ENCODE data around the gene SOX12. TPM values are rescaled to one million over a fixed set of nuclear protein-coding genes. Genes with fewer than 3 reads are reported as not detected.
"Not testable (repeated sequence)": the region's sequence is repeated elsewhere in the genome, so short reads cannot be mapped to it uniquely, and the experiment has no call there.

SOX12 gene
- polyA plus RNA-seq, 5 donors = 23.6 to 46.6 (median 30.8) TPM

DNA sequence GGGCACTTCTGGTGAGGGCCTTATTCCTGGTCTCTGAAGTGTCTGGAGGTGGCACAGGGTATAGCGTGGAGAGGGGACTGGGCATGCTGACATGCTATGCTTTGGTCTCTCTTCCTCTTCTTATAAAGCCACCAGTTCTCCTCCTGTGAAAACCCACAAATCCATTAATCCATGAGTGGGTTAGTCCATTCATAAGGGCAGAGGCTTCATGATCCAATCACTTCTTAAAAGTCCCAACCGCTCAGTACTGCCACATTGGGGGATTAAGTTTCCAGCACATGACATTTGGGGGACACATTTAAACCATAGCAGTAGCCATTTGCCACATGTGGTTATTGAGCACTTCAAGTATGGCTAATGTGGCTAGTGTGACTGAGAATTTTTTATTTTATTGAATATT, 51.4 kb downstream of the SOX12 start:
- no peak for DNase-seq

DNA sequence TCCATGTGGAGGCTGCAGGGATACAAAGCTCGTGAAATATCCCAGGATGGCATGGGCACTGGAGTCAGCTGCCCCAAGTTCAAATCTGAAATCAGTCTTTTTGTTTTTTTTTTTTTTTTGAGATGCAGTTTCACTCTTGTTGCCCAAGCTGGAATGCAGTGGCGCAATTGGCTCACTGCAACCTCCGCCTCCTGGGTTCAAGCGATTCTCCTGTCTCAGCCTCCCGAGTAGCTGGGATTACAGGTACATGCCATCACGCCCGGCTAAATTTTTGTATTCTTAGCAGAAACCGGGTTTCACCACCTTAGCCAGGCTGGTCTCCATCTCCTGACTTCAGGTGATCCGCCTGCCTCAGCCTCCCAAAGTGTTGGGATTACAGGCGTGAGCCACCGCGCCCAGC, 52.2 kb downstream of the SOX12 start:
- not testable (repeated sequence) for DNase-seq

DNA sequence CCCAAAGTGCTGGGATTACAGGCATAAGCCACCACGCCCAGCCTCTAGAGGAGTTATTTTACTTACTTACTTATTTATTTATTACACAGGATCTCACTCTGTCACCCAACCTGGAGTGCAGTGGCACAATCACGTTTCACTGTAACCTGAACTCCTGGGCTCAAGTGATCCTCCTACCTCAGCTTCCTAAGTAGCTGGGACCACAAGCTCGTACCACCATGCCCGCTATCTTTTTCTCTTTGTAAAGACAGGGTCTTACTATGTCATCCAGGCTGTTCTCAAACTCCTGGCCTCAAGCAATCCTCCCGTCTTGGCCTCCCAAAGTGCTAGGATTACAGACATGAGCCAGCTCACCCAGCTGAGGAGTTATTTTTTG, 53.6 kb downstream of the SOX12 start:
- DNase-seq = no peak

Other genes with a start within 250 kb of the SOX12 start
- gene DEFB125, start 237.9 kb upstream of the SOX12 start, polyA plus RNA-seq (ENCODE audit: insufficient read depth in 1 of 5, insufficient read length in 5 of 5, low replicate concordance in 1 of 5) = not detected
- gene DEFB126, start 183.0 kb upstream of the SOX12 start, polyA plus RNA-seq (ENCODE audit: insufficient read depth in 1 of 5, insufficient read length in 5 of 5, low replicate concordance in 1 of 5) = not detected
- gene DEFB127, start 168.1 kb upstream of the SOX12 start, polyA plus RNA-seq (ENCODE audit: insufficient read depth in 1 of 5, insufficient read length in 5 of 5, low replicate concordance in 1 of 5) = not detected
- not detected for gene DEFB128, start 135.8 kb upstream of the SOX12 start, polyA plus RNA-seq (ENCODE audit: insufficient read depth in 1 of 5, insufficient read length in 5 of 5, low replicate concordance in 1 of 5)
- gene DEFB129, start 98.3 kb upstream of the SOX12 start, polyA plus RNA-seq (ENCODE audit: insufficient read depth in 1 of 5, insufficient read length in 5 of 5, low replicate concordance in 1 of 5) = not detected
- gene DEFB132, start 67.8 kb upstream of the SOX12 start, polyA plus RNA-seq (ENCODE audit: insufficient read depth in 1 of 5, insufficient read length in 5 of 5, low replicate concordance in 1 of 5) = not detected
- 10 to 100 TPM; 38.9 to 48.4 (median 45.2) TPM for gene C20orf96, start 34.8 kb upstream of the SOX12 start, polyA plus RNA-seq (ENCODE audit: insufficient read depth in 1 of 5, insufficient read length in 5 of 5, low replicate concordance in 1 of 5)
- 10 to 100 TPM; 40.2 to 50.2 (median 43.3) TPM for gene ZCCHC3, start 28.0 kb upstream of the SOX12 start, polyA plus RNA-seq (ENCODE audit: insufficient read depth in 1 of 5, insufficient read length in 5 of 5, low replicate concordance in 1 of 5)
- gene NRSN2, start 21.6 kb downstream of the SOX12 start, polyA plus RNA-seq (ENCODE audit: insufficient read depth in 1 of 5, insufficient read length in 5 of 5, low replicate concordance in 1 of 5) = 10 to 100 TPM; 33.9 to 43.7 (median 35.4) TPM
- 10 to 100 TPM in 2 of 5 donors, 1 to 10 TPM in 3; 7.9 to 13.4 (median 10.0) TPM for gene TRIB3, start 55.2 kb downstream of the SOX12 start, polyA plus RNA-seq (ENCODE audit: insufficient read depth in 1 of 5, insufficient read length in 5 of 5, low replicate concordance in 1 of 5)
- gene RBCK1, start 82.7 kb downstream of the SOX12 start, polyA plus RNA-seq (ENCODE audit: insufficient read depth in 1 of 5, insufficient read length in 5 of 5, low replicate concordance in 1 of 5) = 100 to 1,000 TPM in 1 of 5 donors, 10 to 100 TPM in 4; 84.0 to 104 (median 99.4) TPM
- gene TBC1D20, start 137.0 kb downstream of the SOX12 start, polyA plus RNA-seq (ENCODE audit: insufficient read depth in 1 of 5, insufficient read length in 5 of 5, low replicate concordance in 1 of 5) = 10 to 100 TPM; 32.7 to 39.5 (median 36.3) TPM
- 100 to 1,000 TPM; 103 to 163 (median 140) TPM for gene CSNK2A1, start 218.2 kb downstream of the SOX12 start, polyA plus RNA-seq (ENCODE audit: insufficient read depth in 1 of 5, insufficient read length in 5 of 5, low replicate concordance in 1 of 5)

All from right lung (tissue), 5 donors.